ENCODE data around the gene SLC22A7. TPM values are rescaled to one million over a fixed set of nuclear protein-coding genes. Genes with fewer than 3 reads are reported as not detected.
"Not testable (repeated sequence)": the region's sequence is repeated elsewhere in the genome, so short reads cannot be mapped to it uniquely, and the experiment has no call there.

Gene SLC22A7
- total RNA-seq, 2 donors from 2014 or later, result not detected

GRCh38 chr6:43292763-43293318 is 5.2 kb upstream of the SLC22A7 start:
- peaks cover 2 to 4% of the 10 kb centered on the region in 2 donors for H3K27me3 Mint-ChIP-seq
- no peak overlapping the region for H3K4me3 Mint-ChIP-seq
- H3K36me3 Mint-ChIP-seq, result no peaks in the 10 kb centered on the region
- H3K27ac Mint-ChIP-seq, result no peak overlapping the region
- peak; percentile 46 for DNase-seq (ENCODE audit: low spot score)
- no peaks in the 10 kb centered on the region for H3K9me3 Mint-ChIP-seq
- no peaks in the 10 kb centered on the region for H3K4me1 Mint-ChIP-seq (ENCODE audit: low read depth in 2 of 2)
- no peak for ATAC-seq

DNA sequence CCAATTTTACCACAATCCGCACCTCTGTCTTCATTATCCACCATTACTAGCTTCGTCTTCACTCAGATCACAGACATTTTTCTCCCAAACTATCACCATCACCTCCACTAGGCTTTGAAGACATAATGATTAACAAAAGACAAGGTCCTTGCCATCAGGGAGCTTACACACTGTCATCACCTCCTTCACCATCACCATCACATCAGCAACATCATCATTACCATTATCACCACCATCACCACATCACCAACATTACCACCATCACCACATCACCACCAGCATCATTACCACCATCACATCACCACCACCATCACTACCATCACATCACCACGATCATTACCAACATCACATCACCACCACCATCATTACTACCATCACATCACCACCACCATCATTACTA is 4.4 kb upstream of the SLC22A7 start:
- Mint-ChIP-seq H3K27me3 (peaks cover 2 to 4% of the 10 kb centered on the region in 2 donors), H3K27ac (no peak overlapping the region), H3K36me3 (no peaks in the 10 kb centered on the region), H3K4me3 (no peak overlapping the region), H3K4me1 (ENCODE audit: low read depth in 2 of 2) (no peaks in the 10 kb centered on the region), H3K9me3 (no peaks in the 10 kb centered on the region)
- ATAC-seq (no peak), DNase-seq (ENCODE audit: low spot score) (no peak)

GRCh38 chr6:43294536-43294935 is 3.5 kb upstream of the SLC22A7 start:
- no peak overlapping the region for H3K27ac Mint-ChIP-seq
- H3K4me1 Mint-ChIP-seq (ENCODE audit: low read depth in 2 of 2), result no peaks in the 10 kb centered on the region
- ATAC-seq (no peak), DNase-seq (ENCODE audit: low spot score) (no peak)
- H3K4me3 Mint-ChIP-seq, result no peak overlapping the region
- no peaks in the 10 kb centered on the region for H3K9me3 Mint-ChIP-seq
- peaks cover 4% of the 10 kb centered on the region in 2 donors for H3K27me3 Mint-ChIP-seq
- no peaks in the 10 kb centered on the region for H3K36me3 Mint-ChIP-seq

DNA sequence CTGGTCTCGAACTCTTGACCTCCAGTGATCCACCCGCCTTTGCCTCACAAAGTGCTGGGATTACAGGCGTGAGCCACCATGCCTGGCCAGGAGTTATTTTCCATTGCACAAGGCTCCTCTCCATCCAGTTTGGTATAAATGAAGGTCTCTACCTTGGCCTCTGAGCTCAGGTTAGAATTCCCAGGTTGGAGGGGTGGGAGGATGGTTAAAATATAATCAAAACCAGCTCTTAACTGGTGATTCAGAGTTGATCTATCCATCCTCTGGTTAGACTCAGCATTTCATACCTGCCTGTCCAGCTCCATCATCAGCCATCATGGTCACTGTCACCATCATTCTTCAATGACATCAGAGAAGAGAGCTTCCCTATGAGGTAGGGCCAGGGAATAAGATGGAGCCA is 2.6 kb upstream of the SLC22A7 start:
- H3K4me3 Mint-ChIP-seq, result no peak overlapping the region
- no peak for DNase-seq (ENCODE audit: low spot score)
- H3K9me3 Mint-ChIP-seq, result no peaks in the 10 kb centered on the region
- ATAC-seq, result no peak
- no peak overlapping the region for H3K27ac Mint-ChIP-seq
- H3K27me3 Mint-ChIP-seq, result peaks cover 8 to 11% of the 10 kb centered on the region in 2 donors
- no peaks in the 10 kb centered on the region for H3K4me1 Mint-ChIP-seq (ENCODE audit: low read depth in 2 of 2)
- H3K36me3 Mint-ChIP-seq, result no peaks in the 10 kb centered on the region

GRCh38 chr6:43296780-43297497 is 1.1 kb upstream of the SLC22A7 start:
- Mint-ChIP-seq H3K9me3 (no peaks in the 10 kb centered on the region), H3K27ac (no peak overlapping the region), H3K27me3 (peaks cover 8% of the 10 kb centered on the region in 2 donors), H3K4me3 (no peak overlapping the region), H3K4me1 (ENCODE audit: low read depth in 2 of 2) (no peaks in the 10 kb centered on the region), H3K36me3 (no peaks in the 10 kb centered on the region)
- no peak for DNase-seq (ENCODE audit: low spot score)
- ATAC-seq, result no peak

DNA sequence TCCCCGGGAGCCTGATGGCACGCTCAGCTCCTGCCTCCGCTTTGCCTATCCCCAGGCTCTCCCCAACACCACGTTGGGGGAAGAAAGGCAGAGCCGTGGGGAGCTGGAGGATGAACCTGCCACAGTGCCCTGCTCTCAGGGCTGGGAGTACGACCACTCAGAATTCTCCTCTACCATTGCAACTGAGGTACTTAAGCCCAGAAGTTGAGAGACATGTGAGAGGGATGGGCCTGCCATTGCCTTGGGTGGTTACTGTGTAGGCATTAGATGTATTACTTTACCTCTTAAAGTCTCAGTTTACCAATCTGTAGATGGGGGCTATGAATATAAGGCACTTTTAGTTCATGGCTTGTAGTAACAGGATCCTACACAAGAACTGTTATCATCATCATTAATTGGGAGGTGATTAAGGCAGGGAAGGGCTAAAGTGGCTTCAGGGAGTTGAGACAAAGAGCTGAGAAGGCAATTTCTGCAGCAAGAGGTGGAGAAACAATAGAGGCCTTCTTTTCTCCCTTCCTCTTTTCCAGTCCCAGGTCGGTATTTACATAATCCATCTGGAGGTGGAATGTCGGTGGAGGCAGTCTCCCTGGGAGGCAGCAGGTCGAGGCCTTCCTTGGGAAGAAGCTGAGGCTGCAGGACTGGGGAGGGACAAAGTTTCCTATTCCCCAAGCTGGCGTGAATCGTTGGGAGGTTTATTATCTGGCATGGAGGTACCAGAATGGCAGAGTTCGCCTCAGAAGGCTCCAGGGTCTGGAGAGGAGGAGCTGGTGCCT is 691 bp downstream of the SLC22A7 start:
- Mint-ChIP-seq H3K27ac (no peak overlapping the region), H3K9me3 (no peaks in the 10 kb centered on the region), H3K27me3 (peaks cover 8% of the 10 kb centered on the region in 2 donors), H3K36me3 (no peaks in the 10 kb centered on the region), H3K4me1 (ENCODE audit: low read depth in 2 of 2) (no peaks in the 10 kb centered on the region), H3K4me3 (no peak overlapping the region)
- DNase-seq (ENCODE audit: low spot score) (no peak), ATAC-seq (no peak)

DNA sequence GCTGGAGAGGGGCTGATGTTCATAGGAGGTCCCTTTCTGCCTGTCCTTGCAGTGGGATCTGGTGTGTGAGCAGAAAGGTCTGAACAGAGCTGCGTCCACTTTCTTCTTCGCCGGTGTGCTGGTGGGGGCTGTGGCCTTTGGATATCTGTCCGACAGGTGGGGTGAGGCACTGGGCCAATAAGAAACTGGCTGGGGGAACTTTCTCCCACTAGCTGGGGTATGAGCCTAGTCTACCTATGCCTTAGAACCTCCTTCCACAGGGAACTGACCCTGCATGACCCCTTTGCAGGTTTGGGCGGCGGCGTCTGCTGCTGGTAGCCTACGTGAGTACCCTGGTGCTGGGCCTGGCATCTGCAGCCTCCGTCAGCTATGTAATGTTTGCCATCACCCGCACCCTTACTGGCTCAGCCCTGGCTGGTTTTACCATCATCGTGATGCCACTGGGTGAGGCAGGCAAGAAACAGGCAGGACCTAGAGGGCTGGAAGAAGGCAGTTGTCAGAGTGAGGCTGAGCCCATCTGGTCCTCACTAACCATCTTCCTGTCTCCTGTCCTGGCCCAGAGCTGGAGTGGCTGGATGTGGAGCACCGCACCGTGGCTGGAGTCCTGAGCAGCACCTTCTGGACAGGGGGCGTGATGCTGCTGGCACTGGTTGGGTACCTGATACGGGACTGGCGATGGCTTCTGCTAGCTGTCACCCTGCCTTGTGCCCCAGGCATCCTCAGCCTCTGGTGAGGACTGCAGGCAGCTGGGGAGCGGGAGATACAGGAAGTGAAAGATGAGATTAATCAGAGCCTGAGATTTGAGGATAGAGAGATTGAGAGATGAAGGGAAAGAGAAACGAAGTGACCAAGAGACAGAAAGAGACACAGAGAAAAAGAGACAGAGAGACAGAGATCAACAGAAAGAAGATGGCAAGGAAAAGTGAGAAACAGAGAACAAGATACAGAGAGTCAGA is 1.6 kb downstream of the SLC22A7 start:
- ATAC-seq (no peak), DNase-seq (ENCODE audit: low spot score) (no peak)
- H3K27ac Mint-ChIP-seq, result no peak overlapping the region
- H3K4me1 Mint-ChIP-seq (ENCODE audit: low read depth in 2 of 2), result no peaks in the 10 kb centered on the region
- H3K27me3 Mint-ChIP-seq, result peaks cover 8% of the 10 kb centered on the region in 2 donors
- H3K9me3 Mint-ChIP-seq, result no peaks in the 10 kb centered on the region
- no peaks in the 10 kb centered on the region for H3K36me3 Mint-ChIP-seq
- H3K4me3 Mint-ChIP-seq, result no peak overlapping the region

GRCh38 chr6:43301081-43301870 is 3.2 kb downstream of the SLC22A7 start:
- Mint-ChIP-seq H3K36me3 (no peaks in the 10 kb centered on the region), H3K27me3 (peaks cover 8% of the 10 kb centered on the region in 2 donors), H3K9me3 (no peaks in the 10 kb centered on the region), H3K27ac (no peak overlapping the region), H3K4me3 (no peak overlapping the region), H3K4me1 (ENCODE audit: low read depth in 2 of 2) (no peaks in the 10 kb centered on the region)
- ATAC-seq, result no peak
- no peak for DNase-seq (ENCODE audit: low spot score)

DNA sequence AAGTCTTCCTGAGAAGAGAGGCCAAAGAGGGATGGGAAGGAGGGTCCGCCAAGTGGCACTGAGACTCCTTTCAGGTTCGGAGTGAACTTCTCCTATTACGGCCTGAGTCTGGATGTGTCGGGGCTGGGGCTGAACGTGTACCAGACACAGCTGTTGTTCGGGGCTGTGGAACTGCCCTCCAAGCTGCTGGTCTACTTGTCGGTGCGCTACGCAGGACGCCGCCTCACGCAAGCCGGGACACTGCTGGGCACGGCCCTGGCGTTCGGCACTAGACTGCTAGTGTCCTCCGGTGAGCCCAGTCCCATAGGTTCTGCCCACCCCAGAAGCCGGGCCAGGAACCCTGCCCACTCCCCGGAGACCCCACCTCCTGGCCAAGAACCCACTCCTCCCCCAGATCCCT is 4.1 kb downstream of the SLC22A7 start:
- H3K27ac Mint-ChIP-seq, result no peak overlapping the region
- peaks cover 0 to under 1% of the 10 kb centered on the region in 2 donors for H3K4me1 Mint-ChIP-seq (ENCODE audit: low read depth in 2 of 2)
- ATAC-seq (no peak), DNase-seq (ENCODE audit: low spot score) (no peak)
- peaks cover 8% of the 10 kb centered on the region in 2 donors for H3K27me3 Mint-ChIP-seq
- no peaks in the 10 kb centered on the region for H3K36me3 Mint-ChIP-seq
- H3K9me3 Mint-ChIP-seq, result no peaks in the 10 kb centered on the region
- H3K4me3 Mint-ChIP-seq, result no peak overlapping the region

- not testable (repeated sequence) for H3K27ac Mint-ChIP-seq; DNase-seq (ENCODE audit: low spot score); H3K4me3 Mint-ChIP-seq; H3K4me1 Mint-ChIP-seq (ENCODE audit: low read depth in 2 of 2); ATAC-seq; H3K36me3 Mint-ChIP-seq; H3K9me3 Mint-ChIP-seq
- H3K27me3 Mint-ChIP-seq, result peaks cover 8 to 11% of the 10 kb centered on the region in 2 donors
These were observed 4.9 kb downstream of the SLC22A7 start for GRCh38 chr6:43303006-43303405.

DNA sequence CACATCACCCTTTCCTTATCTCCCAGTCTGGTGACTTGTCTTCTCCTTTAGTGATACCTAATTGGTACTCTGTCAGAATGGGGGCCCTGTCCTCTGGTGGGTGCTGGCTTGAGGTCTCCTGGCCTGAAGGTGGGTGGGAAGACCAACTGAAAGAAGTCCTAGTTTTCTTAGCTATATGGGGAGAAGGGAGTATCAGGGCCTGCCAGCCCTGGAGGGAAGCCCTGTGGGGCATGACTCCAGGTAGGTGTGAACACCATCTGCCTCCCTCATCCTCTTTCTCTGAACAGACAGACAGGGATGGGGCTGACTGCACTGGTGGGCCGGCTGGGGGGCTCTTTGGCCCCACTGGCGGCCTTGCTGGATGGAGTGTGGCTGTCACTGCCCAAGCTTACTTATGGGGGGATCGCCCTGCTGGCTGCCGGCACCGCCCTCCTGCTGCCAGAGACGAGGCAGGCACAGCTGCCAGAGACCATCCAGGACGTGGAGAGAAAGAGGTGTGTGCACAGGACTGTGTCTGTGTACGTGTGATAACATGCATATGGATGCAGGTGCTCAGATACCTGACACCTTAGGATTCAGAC is 5.8 kb downstream of the SLC22A7 start:
- Mint-ChIP-seq H3K27ac (no peak overlapping the region), H3K9me3 (no peaks in the 10 kb centered on the region), H3K27me3 (peaks cover 8 to 9% of the 10 kb centered on the region in 2 donors), H3K4me3 (no peak overlapping the region), H3K36me3 (no peaks in the 10 kb centered on the region), H3K4me1 (ENCODE audit: low read depth in 2 of 2) (peaks cover 0 to 6% of the 10 kb centered on the region in 2 donors)
- DNase-seq (ENCODE audit: low spot score), result no peak
- ATAC-seq, result no peak

- no peaks in the 10 kb centered on the region for H3K9me3 Mint-ChIP-seq
These were observed 6.3 kb downstream of the SLC22A7 start for GRCh38 chr6:43304361-43304760.

More at GRCh38 chr6:43304361-43304760, 6.3 kb downstream of the SLC22A7 start:
- Mint-ChIP-seq H3K27me3 (peaks cover 7 to 8% of the 10 kb centered on the region in 2 donors), H3K4me3 (no peak overlapping the region), H3K27ac (no peak overlapping the region), H3K4me1 (ENCODE audit: low read depth in 2 of 2) (peaks cover 0 to 7% of the 10 kb centered on the region in 2 donors), H3K36me3 (no peaks in the 10 kb centered on the region)
- no peak for DNase-seq (ENCODE audit: low spot score)
- no peak for ATAC-seq

All from natural killer cell treated with Interleukin-12 subunit alpha and Interleukin-12 subunit beta and Interleukin-15 and Interleukin-18, amount 100 ng/mL, for 72 hours (primary cell).